NCI-H1048 (cell line): ENCODE measurements around the gene MBOAT2.
A peak's percentile ranks its signal among the peaks of the same experiment; 100 is the strongest.
"Not testable (repeated sequence)": the region's sequence is repeated elsewhere in the genome, so short reads cannot be mapped to it uniquely, and the experiment has no call there.

Source experiments
- DNase-seq: peaks from one replicate; lab custom pipeline; 2025; lab: John Stamatoyannopoulos, UW

The MBOAT2 gene

GRCh38 chr2:8895087-8895912, 108.2 kb downstream of the MBOAT2 start:
- DNase-seq, result not testable (repeated sequence)

DNA sequence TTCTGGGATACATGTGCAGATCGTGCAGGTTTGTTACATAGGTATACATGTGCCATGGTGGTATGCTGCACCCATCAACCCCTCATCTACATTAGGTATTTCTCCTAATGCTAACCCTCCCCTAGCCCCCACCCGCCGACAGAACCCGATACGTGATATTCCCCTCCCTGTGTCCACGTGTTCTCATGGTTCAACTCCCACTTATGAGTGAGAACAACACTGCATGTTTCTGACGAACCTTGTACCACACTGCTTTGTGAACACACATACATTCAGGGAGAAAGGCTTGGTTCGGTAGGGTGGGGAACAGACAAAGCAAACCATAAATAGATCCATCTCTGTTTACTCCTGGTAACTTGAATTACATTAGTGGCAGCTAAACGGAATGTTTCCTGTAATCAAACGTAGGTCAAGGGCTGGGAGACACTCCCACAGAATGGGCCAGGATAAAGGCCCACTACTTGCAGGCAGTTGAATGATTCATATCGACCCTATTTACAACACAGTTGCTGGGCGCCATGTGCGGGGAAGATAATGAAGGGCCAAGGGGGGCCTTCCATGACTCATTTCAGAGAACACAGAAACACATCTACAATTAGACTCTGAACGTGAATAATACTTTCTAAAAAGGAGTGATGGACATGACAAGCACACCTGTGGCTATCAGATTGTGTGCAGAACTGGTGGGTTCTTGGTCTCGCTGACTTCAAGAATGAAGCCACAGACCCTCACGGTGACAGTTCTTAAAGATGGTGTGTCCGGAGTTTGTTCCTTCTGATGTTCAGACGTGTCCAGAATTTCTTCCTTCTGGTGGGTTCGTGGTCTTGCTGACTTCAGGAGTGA, 109.3 kb downstream of the MBOAT2 start:
- no peak for DNase-seq

GRCh38 chr2:8893474-8893873, 110.0 kb downstream of the MBOAT2 start:
- DNase-seq, result no peak

DNA sequence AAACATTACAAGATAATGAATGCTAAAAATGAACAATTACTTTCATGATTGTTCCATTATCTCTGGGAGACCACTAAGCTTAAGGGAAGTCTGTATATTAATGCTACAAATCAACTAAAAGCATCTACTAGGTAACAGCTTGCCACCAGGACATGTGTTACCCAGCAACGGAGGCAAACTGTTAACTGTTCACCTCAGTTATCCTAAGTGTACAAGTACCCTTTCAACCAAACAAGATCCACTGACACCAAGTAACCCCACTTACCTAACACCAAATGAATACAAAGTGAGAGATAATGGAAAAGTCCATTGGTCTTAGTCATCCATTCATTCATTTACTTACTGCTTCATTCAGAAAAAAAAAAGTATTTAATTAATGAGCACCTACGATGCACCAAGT, 111.4 kb downstream of the MBOAT2 start:
- no peak for DNase-seq

- no peak for DNase-seq
These were observed 113.5 kb downstream of the MBOAT2 start for GRCh38 chr2:8889978-8890377.

DNA sequence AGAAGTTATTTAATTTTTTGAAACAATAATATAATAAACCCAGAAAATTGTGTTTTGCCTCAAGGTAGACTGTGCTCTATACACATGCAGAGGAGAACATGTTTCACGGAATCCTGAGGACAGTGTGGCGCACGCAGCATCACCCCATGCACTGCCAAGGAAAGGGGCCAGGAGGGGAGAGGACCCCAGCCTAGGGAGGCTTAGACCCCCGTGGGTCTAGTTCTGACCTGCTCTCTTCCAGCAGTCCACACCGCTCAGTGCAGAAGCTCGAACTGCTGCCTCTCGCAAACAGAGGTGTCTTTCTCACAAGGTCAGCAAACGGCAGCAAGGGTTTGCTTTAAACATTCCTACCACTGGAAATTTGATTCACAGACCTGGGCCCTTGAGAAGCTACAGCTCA, 114.5 kb downstream of the MBOAT2 start:
- DNase-seq, result no peak

- no peak for DNase-seq
These were observed 116.6 kb downstream of the MBOAT2 start for GRCh38 chr2:8886876-8887275.

DNA sequence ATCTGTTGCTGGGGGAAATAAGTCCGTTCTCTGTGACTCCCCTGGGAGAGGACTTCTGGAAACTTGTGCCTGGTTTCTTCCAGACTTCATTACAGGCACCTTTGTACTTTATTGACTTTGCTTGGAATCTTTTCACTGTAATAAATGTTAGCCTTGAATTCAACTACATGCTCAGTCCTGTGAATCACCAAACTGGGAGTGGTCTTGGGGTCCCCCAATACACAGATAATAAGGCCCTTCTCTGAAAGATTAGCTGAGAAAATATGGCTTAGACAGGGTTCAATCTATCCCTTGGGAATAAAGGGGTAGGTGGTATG, 117.3 kb downstream of the MBOAT2 start:
- DNase-seq, result no peak

- no peak for DNase-seq
These were observed 117.9 kb downstream of the MBOAT2 start for GRCh38 chr2:8885449-8886201.

DNA sequence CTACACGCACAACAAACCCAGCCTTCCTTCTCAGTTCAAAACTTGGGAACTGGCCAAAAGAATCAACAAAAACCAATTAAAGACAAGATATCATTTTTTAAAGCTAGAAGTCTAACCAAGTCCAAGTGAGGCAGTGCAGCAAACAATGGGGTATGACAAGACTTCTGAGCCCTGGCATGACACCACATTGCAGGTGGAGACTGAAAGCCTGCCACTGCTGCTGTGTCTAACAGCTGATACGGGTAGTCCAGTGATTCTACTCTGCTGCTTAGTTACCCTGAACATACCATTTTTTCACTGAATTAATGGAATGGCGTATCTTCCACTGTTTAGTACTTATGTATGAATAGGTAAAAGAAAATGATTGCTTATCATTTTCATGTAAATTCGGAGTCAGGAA, 118.7 kb downstream of the MBOAT2 start:
- no peak for DNase-seq

GRCh38 chr2:8882094-8882493, 121.4 kb downstream of the MBOAT2 start:
- no peak for DNase-seq

DNA sequence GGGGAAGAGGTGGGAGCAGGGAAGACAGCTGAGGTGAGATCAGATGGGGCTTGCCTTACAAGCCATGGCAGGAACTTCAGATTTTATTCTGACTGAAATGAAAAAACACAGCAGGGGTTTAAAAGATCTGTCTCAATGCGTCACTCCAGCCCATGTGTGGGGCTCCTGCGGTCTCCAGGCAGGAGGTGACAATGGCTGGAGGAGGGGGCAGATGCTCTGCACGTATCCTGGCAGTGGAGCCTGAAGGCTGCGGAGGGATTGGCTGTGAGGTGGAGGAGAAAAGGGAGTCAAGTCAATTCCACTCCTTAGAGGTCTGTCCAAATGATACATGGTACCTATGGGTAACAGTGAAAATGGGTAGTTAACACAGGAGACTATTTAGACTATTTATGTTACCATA, 125.6 kb downstream of the MBOAT2 start:
- no peak for DNase-seq

DNA sequence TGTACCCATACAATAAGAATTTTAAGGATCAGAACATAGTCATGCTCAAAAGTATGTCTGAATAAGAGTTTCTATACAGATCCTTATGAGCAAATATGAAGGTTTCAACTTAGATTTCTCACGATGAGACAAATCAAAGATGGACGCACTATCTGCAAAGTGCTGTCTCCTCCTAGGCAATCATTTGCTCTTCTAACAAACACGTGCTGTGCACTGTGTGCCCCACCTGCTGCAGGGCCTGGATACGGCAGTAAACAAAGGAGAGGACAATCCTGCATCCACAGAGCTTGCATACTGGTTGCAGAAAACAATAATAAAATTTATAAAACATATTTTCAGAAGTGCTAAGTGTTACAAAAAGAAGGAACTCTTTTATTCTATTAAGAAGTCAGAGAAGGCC, 126.2 kb downstream of the MBOAT2 start:
- no peak for DNase-seq

GRCh38 chr2:8876628-8877027, 126.9 kb downstream of the MBOAT2 start:
- DNase-seq, result no peak

DNA sequence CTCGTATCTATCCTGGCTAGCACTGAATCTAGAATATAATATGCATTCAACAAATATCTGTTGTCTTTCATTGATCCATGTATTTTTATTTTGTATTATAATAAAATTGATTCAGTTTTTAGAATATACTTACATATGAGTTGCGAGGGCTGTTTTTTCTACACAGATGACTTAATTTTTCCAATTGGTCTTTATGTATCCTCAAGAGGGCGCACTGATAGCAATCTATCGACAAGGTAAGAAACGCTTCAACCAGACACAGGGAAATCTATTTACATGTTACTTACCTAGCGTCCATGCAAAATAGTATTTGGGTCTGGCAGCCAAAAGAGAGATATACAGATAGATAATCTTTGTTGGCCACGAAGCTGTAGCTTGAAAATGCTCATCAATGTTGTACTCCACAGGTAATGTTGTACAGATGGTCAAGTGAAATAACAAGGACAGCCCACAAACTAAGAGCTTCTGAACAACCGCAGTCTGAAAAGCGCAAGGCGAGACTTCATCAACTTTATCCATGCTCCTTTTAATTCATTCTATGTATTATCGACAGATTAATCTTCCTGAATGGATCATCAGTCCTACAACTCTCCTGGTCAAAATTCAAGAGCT, 130.6 kb downstream of the MBOAT2 start:
- peak; percentile 66 for DNase-seq

GRCh38 chr2:8870441-8870840, 133.0 kb downstream of the MBOAT2 start:
- DNase-seq, result no peak

DNA sequence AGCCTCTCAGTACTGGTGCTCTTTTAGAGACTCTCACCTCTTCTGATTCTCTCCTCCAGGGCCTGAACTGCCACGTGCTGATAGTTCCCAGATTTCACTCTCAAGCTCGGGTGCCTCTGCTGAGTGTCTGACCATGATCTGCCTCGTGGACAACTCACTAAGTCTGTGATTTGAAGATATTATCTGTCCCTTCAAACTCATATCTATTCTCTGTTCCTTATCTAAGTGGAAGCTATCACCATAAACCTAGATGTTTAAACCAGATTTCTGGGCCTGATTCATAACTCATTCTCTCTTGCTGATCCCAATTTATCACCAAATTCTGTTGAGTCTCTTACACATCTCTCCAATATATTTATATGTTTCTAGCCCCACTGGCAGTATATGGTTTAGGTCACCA, 136.1 kb downstream of the MBOAT2 start:
- no peak for DNase-seq

- DNase-seq, result no peak
These were observed 140.0 kb downstream of the MBOAT2 start for GRCh38 chr2:8863331-8863953.

DNA sequence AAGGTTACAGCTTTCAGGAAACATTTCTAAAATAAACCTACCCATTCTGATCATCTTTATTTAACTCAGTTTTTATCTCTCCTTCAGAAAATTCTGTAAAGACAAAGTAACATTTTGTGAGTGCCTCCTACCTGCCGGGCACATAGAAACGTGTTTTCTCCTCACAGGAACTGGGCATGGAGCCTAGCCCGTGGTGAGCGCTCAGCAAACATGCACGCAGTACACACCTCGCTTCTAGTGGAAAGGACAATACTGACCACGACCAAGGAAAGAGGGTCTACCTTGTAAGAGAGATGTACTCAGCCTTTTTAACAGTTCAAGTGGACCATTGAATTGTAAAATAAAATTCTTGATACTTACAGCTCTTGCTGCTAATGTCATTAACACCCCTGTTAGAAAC, 141.3 kb downstream of the MBOAT2 start:
- DNase-seq, result no peak

GRCh38 chr2:8861797-8862196, 141.7 kb downstream of the MBOAT2 start:
- no peak for DNase-seq

- no peak for DNase-seq
These were observed 143.2 kb downstream of the MBOAT2 start for GRCh38 chr2:8860239-8860638.

DNA sequence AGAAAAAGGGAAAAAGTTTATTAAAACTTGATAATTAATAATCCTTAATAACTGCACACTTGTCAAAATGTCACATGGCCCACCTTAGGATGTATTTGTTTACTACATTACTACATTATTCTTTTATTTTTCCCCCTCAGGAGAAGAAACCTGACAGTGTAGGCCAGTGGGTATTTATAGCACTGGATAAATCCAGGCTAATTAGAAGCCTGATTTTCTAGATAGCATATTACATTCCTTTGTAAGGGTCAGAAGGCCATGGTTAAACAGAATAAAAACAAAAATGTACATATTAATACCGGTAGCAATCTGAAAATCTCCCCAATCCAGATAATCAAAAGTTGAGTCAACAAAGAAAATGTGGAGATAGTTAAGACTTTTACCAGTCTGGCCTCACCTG, 144.6 kb downstream of the MBOAT2 start:
- DNase-seq, result no peak
